Measurements from ENCODE around the gene PNMA8B.

Gene PNMA8B

DNA sequence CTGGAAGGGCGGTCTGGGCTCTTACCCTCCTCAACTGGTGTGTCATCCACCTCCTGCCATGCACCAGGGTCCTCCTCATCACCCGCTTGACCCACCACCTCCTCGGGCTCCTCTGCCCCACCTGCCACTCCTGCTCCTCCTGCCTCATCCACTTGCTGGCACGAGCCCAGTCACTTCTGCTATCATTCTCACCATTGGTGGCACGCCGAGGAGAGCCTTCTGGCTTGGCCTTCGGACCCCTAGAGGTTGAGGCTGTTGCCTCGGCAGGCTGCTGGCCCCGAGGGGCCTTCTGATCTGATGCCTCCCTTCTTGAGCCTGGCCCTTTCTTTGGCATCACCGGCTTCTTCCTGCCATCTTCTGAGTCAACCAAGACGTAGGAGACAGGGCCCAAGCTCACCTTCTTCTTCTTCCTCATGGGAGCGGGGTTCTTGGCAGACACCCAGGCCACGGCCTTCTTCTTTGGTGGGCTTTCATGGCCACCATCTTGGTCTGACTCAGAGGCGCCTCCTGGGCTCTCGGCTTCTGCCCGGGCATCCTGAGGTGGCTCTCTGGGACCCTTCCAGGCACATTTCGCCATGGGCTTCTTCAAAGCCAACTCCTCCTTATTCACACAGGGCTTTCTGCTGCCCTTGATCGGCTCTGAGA is 26.0 kb downstream of the PNMA8B start:
- no peak for ATAC-seq

GRCh38 chr19:46466536-46467196 is 29.0 kb downstream of the PNMA8B start:
- no peak for TF ChIP-seq ZFP30 (CRISPR knock-in tag; IDR thresholded peaks at IDR 0.05)
- TF ChIP-seq PPARA (CRISPR knock-in tag; IDR thresholded peaks at IDR 0.05; ENCODE audit: borderline replicate concordance): no peak
- TF ChIP-seq TCF4 (CRISPR knock-in tag; IDR thresholded peaks at IDR 0.05; ENCODE audit: borderline replicate concordance): no peak
- TF ChIP-seq GLIS3 (CRISPR knock-in tag; IDR thresholded peaks at IDR 0.05): no peak
- no peak for TF ChIP-seq CSDC2 (CRISPR knock-in tag; IDR thresholded peaks at IDR 0.05)
- TF ChIP-seq RARB (CRISPR knock-in tag; IDR thresholded peaks at IDR 0.05): no peak
- TF ChIP-seq SNAI2 (CRISPR knock-in tag; IDR thresholded peaks at IDR 0.05): no peak
- peak; percentile 43 for ATAC-seq

More for the DNA sequence above, 26.0 kb downstream of the PNMA8B start:
- no peak for TF ChIP-seq ZNF70 (CRISPR knock-in tag; IDR thresholded peaks at IDR 0.05)
- TF ChIP-seq BACH2 (CRISPR knock-in tag; IDR thresholded peaks at IDR 0.05; ENCODE audit: borderline replicate concordance): no peak
- TF ChIP-seq, protein P1, sequence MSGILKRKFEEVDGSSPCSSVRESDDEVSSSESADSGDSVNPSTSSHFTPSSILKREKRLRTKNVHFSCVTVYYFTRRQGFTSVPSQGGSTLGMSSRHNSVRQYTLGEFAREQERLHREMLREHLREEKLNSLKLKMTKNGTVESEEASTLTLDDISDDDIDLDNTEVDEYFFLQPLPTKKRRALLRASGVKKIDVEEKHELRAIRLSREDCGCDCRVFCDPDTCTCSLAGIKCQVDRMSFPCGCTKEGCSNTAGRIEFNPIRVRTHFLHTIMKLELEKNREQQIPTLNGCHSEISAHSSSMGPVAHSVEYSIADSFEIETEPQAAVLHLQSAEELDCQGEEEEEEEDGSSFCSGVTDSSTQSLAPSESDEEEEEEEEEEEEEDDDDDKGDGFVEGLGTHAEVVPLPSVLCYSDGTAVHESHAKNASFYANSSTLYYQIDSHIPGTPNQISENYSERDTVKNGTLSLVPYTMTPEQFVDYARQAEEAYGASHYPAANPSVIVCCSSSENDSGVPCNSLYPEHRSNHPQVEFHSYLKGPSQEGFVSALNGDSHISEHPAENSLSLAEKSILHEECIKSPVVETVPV (CRISPR knock-in tag; IDR thresholded peaks at IDR 0.05): no peak
- no peak for TF ChIP-seq TOX (CRISPR knock-in tag; IDR thresholded peaks at IDR 0.05; ENCODE audit: borderline replicate concordance)
- no peak for TF ChIP-seq GLIS3 (CRISPR knock-in tag; IDR thresholded peaks at IDR 0.05)
- TF ChIP-seq, protein P2, sequence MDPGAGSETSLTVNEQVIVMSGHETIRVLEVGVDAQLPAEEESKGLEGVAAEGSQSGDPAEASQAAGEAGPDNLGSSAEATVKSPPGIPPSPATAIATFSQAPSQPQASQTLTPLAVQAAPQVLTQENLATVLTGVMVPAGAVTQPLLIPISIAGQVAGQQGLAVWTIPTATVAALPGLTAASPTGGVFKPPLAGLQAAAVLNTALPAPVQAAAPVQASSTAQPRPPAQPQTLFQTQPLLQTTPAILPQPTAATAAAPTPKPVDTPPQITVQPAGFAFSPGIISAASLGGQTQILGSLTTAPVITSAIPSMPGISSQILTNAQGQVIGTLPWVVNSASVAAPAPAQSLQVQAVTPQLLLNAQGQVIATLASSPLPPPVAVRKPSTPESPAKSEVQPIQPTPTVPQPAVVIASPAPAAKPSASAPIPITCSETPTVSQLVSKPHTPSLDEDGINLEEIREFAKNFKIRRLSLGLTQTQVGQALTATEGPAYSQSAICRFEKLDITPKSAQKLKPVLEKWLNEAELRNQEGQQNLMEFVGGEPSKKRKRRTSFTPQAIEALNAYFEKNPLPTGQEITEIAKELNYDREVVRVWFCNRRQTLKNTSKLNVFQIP (CRISPR knock-in tag; IDR thresholded peaks at IDR 0.05; ENCODE audit: borderline replicate concordance, low read depth): no peak
- no peak for TF ChIP-seq ZNF8 (CRISPR knock-in tag; IDR thresholded peaks at IDR 0.05)
- no peak for TF ChIP-seq ZNF565 (CRISPR knock-in tag; conservative IDR thresholded peaks at IDR 0.05; ENCODE audit: low read depth)
- no peak for TF ChIP-seq ESRRG (CRISPR knock-in tag; IDR thresholded peaks at IDR 0.05)
- TF ChIP-seq ARNTL (CRISPR knock-in tag; IDR thresholded peaks at IDR 0.05; ENCODE audit: borderline replicate concordance, low read depth): no peak
- TF ChIP-seq ISL1 (CRISPR knock-in tag; IDR thresholded peaks at IDR 0.05): no peak
- no peak for TF ChIP-seq CREB5 (CRISPR knock-in tag; IDR thresholded peaks at IDR 0.05; ENCODE audit: low read depth)
- no peak for TF ChIP-seq ZFP30 (CRISPR knock-in tag; IDR thresholded peaks at IDR 0.05)

GRCh38 chr19:46463516-46463915 is 32.2 kb downstream of the PNMA8B start:
- no peak for ATAC-seq
- TF ChIP-seq RARB (CRISPR knock-in tag; IDR thresholded peaks at IDR 0.05) (no peak), ZNF8 (CRISPR knock-in tag; IDR thresholded peaks at IDR 0.05) (no peak), ZNF70 (CRISPR knock-in tag; IDR thresholded peaks at IDR 0.05) (no peak), ZFP30 (CRISPR knock-in tag; IDR thresholded peaks at IDR 0.05) (no peak), OSR1 (CRISPR knock-in tag; IDR thresholded peaks at IDR 0.05) (no peak), CSDC2 (CRISPR knock-in tag; IDR thresholded peaks at IDR 0.05) (no peak), ZFP3 (CRISPR knock-in tag; IDR thresholded peaks at IDR 0.05) (no peak), CREB5 (CRISPR knock-in tag; IDR thresholded peaks at IDR 0.05; ENCODE audit: low read depth) (no peak), ZNF565 (CRISPR knock-in tag; conservative IDR thresholded peaks at IDR 0.05; ENCODE audit: low read depth) (no peak), ESRRG (CRISPR knock-in tag; IDR thresholded peaks at IDR 0.05) (no peak), BACH2 (CRISPR knock-in tag; IDR thresholded peaks at IDR 0.05; ENCODE audit: borderline replicate concordance) (no peak), ZC3H10 (CRISPR knock-in tag; IDR thresholded peaks at IDR 0.05) (no peak)
- TF ChIP-seq, protein P3, sequence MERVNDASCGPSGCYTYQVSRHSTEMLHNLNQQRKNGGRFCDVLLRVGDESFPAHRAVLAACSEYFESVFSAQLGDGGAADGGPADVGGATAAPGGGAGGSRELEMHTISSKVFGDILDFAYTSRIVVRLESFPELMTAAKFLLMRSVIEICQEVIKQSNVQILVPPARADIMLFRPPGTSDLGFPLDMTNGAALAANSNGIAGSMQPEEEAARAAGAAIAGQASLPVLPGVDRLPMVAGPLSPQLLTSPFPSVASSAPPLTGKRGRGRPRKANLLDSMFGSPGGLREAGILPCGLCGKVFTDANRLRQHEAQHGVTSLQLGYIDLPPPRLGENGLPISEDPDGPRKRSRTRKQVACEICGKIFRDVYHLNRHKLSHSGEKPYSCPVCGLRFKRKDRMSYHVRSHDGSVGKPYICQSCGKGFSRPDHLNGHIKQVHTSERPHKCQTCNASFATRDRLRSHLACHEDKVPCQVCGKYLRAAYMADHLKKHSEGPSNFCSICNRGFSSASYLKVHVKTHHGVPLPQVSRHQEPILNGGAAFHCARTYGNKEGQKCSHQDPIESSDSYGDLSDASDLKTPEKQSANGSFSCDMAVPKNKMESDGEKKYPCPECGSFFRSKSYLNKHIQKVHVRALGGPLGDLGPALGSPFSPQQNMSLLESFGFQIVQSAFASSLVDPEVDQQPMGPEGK (CRISPR knock-in tag; IDR thresholded peaks at IDR 0.05; ENCODE audit: borderline replicate concordance): no peak
- TF ChIP-seq, protein P1 (CRISPR knock-in tag; IDR thresholded peaks at IDR 0.05): no peak
- TF ChIP-seq, protein P2 (CRISPR knock-in tag; IDR thresholded peaks at IDR 0.05; ENCODE audit: borderline replicate concordance, low read depth): no peak
